Testis (tissue), 2 donors: ENCODE measurements around the gene PTPRG.

ENCODE experiments used
- CTCF ChIP-seq, 3 experiments: fragments of 450-650 bp in 2 of 3; fragments of 200-600 bp in 1 of 3; sonication (generic) in 1 of 3; IDR thresholded peaks; one replicate each; pipeline ENCODE4 v1.5.1; 2016 to 2019; ENCODE audit warnings: antibody characterized with exemption in 3 of 3, mild to moderate bottlenecking in 2 of 3, moderate library complexity in 1 of 3
- POLR2A ChIP-seq: fragments of 450-650 bp; IDR thresholded peaks from one replicate; pipeline ENCODE4 v1.6.1; 2017; ENCODE audit warnings: antibody characterized with exemption, mild to moderate bottlenecking, moderate library complexity

- TF ChIP-seq CTCF (IDR thresholded peaks at IDR 0.05) (no peak), POLR2A (no peak)
Observed at GRCh38 chr3:61617651-61618050, 56.3 kb downstream of the PTPRG start.
